K562 (cell line): ENCODE results near the gene HEXIM1. TPM values are rescaled to one million over a fixed set of nuclear protein-coding genes. Genes with fewer than 3 reads are reported as not detected.

ENCODE experiments used
- ATAC-seq: fragments of 200-7000 bp; cut with Tn5 transposase; 3 replicates; pipeline ENCODE4 v1.9.1; 2020; ENCODE audit warnings: moderate library complexity
- BruUV-seq: library from RNA; stranded (reverse); fragments of 400-500 nt; replicated peaks from 2 replicates; lab custom pipeline; 2021; lab: Mats Ljungman, UMichigan
- CTCF ChIA-PET: fragments of 300-600 bp; formaldehyde crosslinking; extraction: SDS; loops from one replicate; lab custom pipeline; 2021; ENCODE audit warnings: low intra/inter-chr PET ratio; lab: Yijun Ruan, JAX
- POLR2A ChIA-PET: fragments of 300-600, 350-650 bp; sonication (Branson Sonifier 250); formaldehyde crosslinking; extraction: SDS; loops from one replicate; lab custom pipeline; 2021; ENCODE audit warnings: antibody characterized with exemption, inconsistent platforms; lab: Yijun Ruan, JAX
- DNase-seq, 4 experiments: peaks; one replicate each; pipeline versions ENCODE4 v3.0.0 to v3.0.0-alpha.2; 2011 to 2018; ENCODE audit warnings: low spot score in 3 of 4, mixed read lengths in 3 of 4; ENCODE audit errors: extremely low read depth in 1 of 4
- FAIRE-seq: peaks from 2 replicates; lab custom pipeline; 2011; peaks lifted over from hg19 to GRCh38; lab: Jason Lieb, UNC
- H2AFZ ChIP-seq: 2 replicates; pipeline ENCODE4 v1.6.0; 2011; ENCODE audit warnings: low read depth, low read length, control low read depth, inconsistent platforms
- H3K27ac ChIP-seq: fragments of 200-600 bp; 3 replicates; pipeline ENCODE4 v1.8.0; 2011; ENCODE audit warnings: low read depth, mild to moderate bottlenecking, control low read depth, inconsistent platforms, low read length, moderate library complexity, mixed read lengths; ENCODE audit errors: extremely low read depth
- H3K27me3 ChIP-seq, 2 experiments: fragments of 300-600 bp in 1 of 2; 2 replicates in 1 of 2; 3 replicates in 1 of 2; pipeline versions ENCODE4 v1.6.0 to v1.8.0; 2011; ENCODE audit warnings: inconsistent platforms in 2 of 2, low read length in 2 of 2, mild to moderate bottlenecking in 1 of 2, mixed read lengths in 1 of 2, moderate library complexity in 1 of 2; ENCODE audit not compliant: control insufficient read depth in 2 of 2, insufficient read depth in 2 of 2
- H3K36me3 ChIP-seq: fragments of 300-600 bp; 3 replicates; pipeline ENCODE4 v1.8.0; 2011; ENCODE audit warnings: mild to moderate bottlenecking, low read length, inconsistent platforms; ENCODE audit not compliant: control insufficient read depth, insufficient read depth
- H3K4me1 ChIP-seq, 2 experiments: fragments of 200-600 bp in 1 of 2; replicated peaks in 1 of 2; 2 replicates in 1 of 2; 3 replicates in 1 of 2; pipeline versions ENCODE4 v1.5.1 to v1.8.0; 2011; ENCODE audit warnings: inconsistent platforms in 2 of 2, low read length in 2 of 2, mild to moderate bottlenecking in 1 of 2, mixed read lengths in 1 of 2, moderate library complexity in 1 of 2; ENCODE audit not compliant: control insufficient read depth in 2 of 2, insufficient read depth in 2 of 2
- H3K4me2 ChIP-seq: 2 replicates; pipeline ENCODE4 v1.6.1; 2011; ENCODE audit warnings: low read length, control low read depth, inconsistent platforms, mixed read lengths; ENCODE audit not compliant: insufficient read depth
- H3K4me3 ChIP-seq: fragments of 200-600 bp; sonication (generic), shearing (Covaris generic); 2 replicates; pipeline ENCODE4 v1.5.1; 2016; ENCODE audit warnings: control low read depth, inconsistent platforms
- H3K79me2 ChIP-seq: fragments of 200-600 bp; 3 replicates; pipeline ENCODE4 v1.8.0; 2011; ENCODE audit warnings: low read length, inconsistent platforms; ENCODE audit not compliant: control insufficient read depth, insufficient read depth
- H3K9ac ChIP-seq, 2 experiments: 2 replicates each; pipeline versions ENCODE4 v1.6.0 to v1.6.1; 2011; ENCODE audit warnings: low read depth in 2 of 2, low read length in 2 of 2, control low read depth in 1 of 2, inconsistent platforms in 1 of 2, mild to moderate bottlenecking in 1 of 2, mixed read lengths in 1 of 2; ENCODE audit not compliant: insufficient read depth in 1 of 2
- H3K9me1 ChIP-seq: one replicate; pipeline ENCODE4 v1.6.0; 2011; ENCODE audit warnings: inconsistent platforms, mild to moderate bottlenecking, low read length, moderate library complexity; ENCODE audit not compliant: control insufficient read depth, insufficient read depth
- H3K9me3 ChIP-seq: replicated peaks from 2 replicates; pipeline ENCODE4 v1.5.1; 2011; ENCODE audit warnings: low read depth, low read length, inconsistent platforms; ENCODE audit not compliant: control insufficient read depth, insufficient read depth
- H4K20me1 ChIP-seq: replicated peaks from 2 replicates; pipeline ENCODE4 v1.6.1; 2011; ENCODE audit warnings: low read length, inconsistent platforms, mixed read lengths; ENCODE audit not compliant: control insufficient read depth, insufficient read depth
- ELF1 ChIP-seq: fragments of 200-800 bp; sonication (Bioruptor generic); IDR thresholded peaks from 2 replicates; pipeline ENCODE4 v1.6.1; 2016; ENCODE audit warnings: missing genetic modification characterization, missing compliant biosample characterization
- FIP1L1 ChIP-seq: fragments of 200-400 bp; formaldehyde crosslinking; IDR thresholded peaks from 2 replicates; pipeline ENCODE4 v1.6.1; 2018; ENCODE audit warnings: mild to moderate bottlenecking, low read depth, low read length; ENCODE audit not compliant: poor library complexity, severe bottlenecking
- HSF4 ChIP-seq: fragments of 250-450 bp; sonication (Bioruptor Pico); IDR thresholded peaks from 2 replicates; pipeline ENCODE4 v2.1.2; 2022; ENCODE audit warnings: mild to moderate bottlenecking, moderate library complexity, borderline replicate concordance
- KAT7 ChIP-seq: sonication (generic); formaldehyde crosslinking; IDR thresholded peaks from 2 replicates; pipeline ENCODE4 v1.8.0; 2022; ENCODE audit warnings: missing genetic modification reagents, mild to moderate bottlenecking, borderline replicate concordance
- TCF7L2 ChIP-seq: fragments of 150-350 bp; IDR thresholded peaks from 2 replicates; pipeline ENCODE4 v1.6.1; 2016; ENCODE audit warnings: low read depth, mild to moderate bottlenecking, low read length, moderate library complexity
- ZBTB33 ChIP-seq: sonication (generic); formaldehyde crosslinking; IDR thresholded peaks from 2 replicates; pipeline ENCODE4 v1.8.1; 2023; ENCODE audit warnings: mild to moderate bottlenecking, missing genetic modification reagents
- ZNF263 ChIP-seq: sonication (generic); formaldehyde crosslinking; IDR thresholded peaks from 2 replicates; pipeline ENCODE4 v1.8.0; 2022; ENCODE audit warnings: mild to moderate bottlenecking, missing genetic modification reagents, borderline replicate concordance
- WGBS: fragments of 100-300 bp; shearing (Covaris generic); methylation state at CpG from one replicate; pipeline ENCODE4 v1.1.6; 2016; ENCODE audit warnings: low coverage, mixed read lengths; ENCODE audit not compliant: insufficient coverage; ENCODE audit errors: missing lambda C conversion rate; 5-methylcytosine and 5-hydroxymethylcytosine counted together
- in situ Hi-C: fragments of 300-500 bp; cut with MboI; formaldehyde crosslinking; loops from 4 replicates; pipeline ENCODE4 v1.15.0; 2018; ENCODE audit warnings: inconsistent platforms, mixed read lengths
- intact Hi-C: fragments of 100-400 bp; cut with micrococcal nuclease; formaldehyde crosslinking; loops from 2 replicates; pipeline ENCODE4 v1.14.2; 2022
- polyA plus RNA-seq, 8 experiments: library from polyadenylated mRNA; depleted of rRNA in 4 of 8; stranded (reverse) in 5 of 8; unstranded in 3 of 8; fragments of >200 nt; fragmentation: Nextera tagmentation in 2 of 8; fragmentation: Illumina TruSeq in 1 of 8; extraction: Ambion mirVana in 2 of 8; extraction: Trizol in 1 of 8; gene quantifications; 2 replicates each; pipeline versions ENCODE4 v1.2.1 to v1.2.3, GENCODE V29; 2011 to 2014; ENCODE audit warnings: inconsistent platforms in 1 of 8, missing spikeins in 1 of 8
- total RNA-seq, 7 experiments: library from RNA; depleted of rRNA in 6 of 7; stranded (reverse); fragments of >200 nt in 6 of 7; fragmentation: Illumina TruSeq in 2 of 7; extraction: Trizol in 2 of 7; gene quantifications; 2 replicates each; pipeline versions ENCODE4 v1.2.1 to v1.2.3, GENCODE V29; 2011 to 2021; ENCODE audit warnings: low replicate concordance in 1 of 7
- TF ChIP-seq, protein P1 (sequence below): fragments of 450-650 bp; formaldehyde crosslinking; IDR thresholded peaks from 2 replicates; pipeline ENCODE4 v1.4.0; 2022; ENCODE audit warnings: missing genetic modification characterization

Gene HEXIM1
- total and polyA plus RNA-seq, 9 of the 15 experiments (the other 6 are each of a cell fraction or from before 2014, with no cell fraction given), result 1.4 to 28.3 (median 9.1) TPM

DNA sequence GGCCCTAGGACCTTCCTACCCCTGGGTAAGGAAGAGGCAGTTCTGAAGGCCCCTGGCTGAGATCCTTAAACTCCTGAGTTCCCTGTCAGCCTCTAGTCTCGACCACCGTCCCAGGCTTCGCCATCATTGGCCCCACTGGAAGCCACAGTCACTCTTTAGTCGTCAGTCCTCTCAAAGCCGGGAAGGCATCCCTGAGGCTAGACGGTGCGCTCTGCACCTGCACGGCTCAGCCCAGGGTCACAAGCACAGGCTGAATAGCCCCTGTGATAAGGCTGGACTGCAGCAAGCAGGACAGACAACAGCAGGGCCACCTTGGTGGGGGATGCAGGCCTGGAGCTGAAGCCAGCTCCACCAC lies 3.3 kb upstream of the HEXIM1 start:
- Histone ChIP-seq H3K36me3 (no peaks in the 10 kb centered on the region), H3K9me3 (no peaks in the 10 kb centered on the region), H3K4me2 (peak overlapping the region; percentile 62; the same call in 1 of the 2 replicates), H3K27me3 (no peaks in the 10 kb centered on the region), H3K9ac (peak overlapping the region; percentile 49 to 88; a peak in 3 of 4 replicates), H2AFZ (peak overlapping the region; percentile 89; the same call in 1 of the 2 replicates), H3K79me2 (peaks cover 33% of the 10 kb centered on the region), H4K20me1 (peaks cover 5% of the 10 kb centered on the region; the same call in 1 of the 2 replicates), H3K4me3 (no peak overlapping the region), H3K27ac (peak overlapping the region; percentile 72; the same call in 2 of the 3 replicates), H3K9me1 (no peaks in the 10 kb centered on the region), H3K4me1 (peaks cover 31 to 51% of the 10 kb centered on the region in 2 experiments)
- FAIRE-seq (no peak), ATAC-seq (no peak), DNase-seq (peak in 1 of 4 experiments; percentile 31)
- in situ Hi-C loops, result no loop called here
- POLR2A ChIA-PET, result interaction anchor here (0.5 to 10.1 kb wide), 3 partner anchors 9 to 113 kb away, joined by 3 to 497 read pairs (median 6); partner anchors contain the start of genes ACBD4 and HEXIM2
- peak; percentile 1; the same call in 1 of the 2 replicates for TF ChIP-seq ZBTB33
- TF ChIP-seq, protein P1, sequence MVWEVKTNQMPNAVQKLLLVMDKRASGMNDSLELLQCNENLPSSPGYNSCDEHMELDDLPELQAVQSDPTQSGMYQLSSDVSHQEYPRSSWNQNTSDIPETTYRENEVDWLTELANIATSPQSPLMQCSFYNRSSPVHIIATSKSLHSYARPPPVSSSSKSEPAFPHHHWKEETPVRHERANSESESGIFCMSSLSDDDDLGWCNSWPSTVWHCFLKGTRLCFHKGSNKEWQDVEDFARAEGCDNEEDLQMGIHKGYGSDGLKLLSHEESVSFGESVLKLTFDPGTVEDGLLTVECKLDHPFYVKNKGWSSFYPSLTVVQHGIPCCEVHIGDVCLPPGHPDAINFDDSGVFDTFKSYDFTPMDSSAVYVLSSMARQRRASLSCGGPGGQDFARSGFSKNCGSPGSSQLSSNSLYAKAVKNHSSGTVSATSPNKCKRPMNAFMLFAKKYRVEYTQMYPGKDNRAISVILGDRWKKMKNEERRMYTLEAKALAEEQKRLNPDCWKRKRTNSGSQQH (CRISPR knock-in tag), result 0 out of 2 replicates have a peak, but pooled peaks have one; percentile 6
- TF ChIP-seq KAT7, result 0 out of 2 replicates have a peak, but pooled peaks have one; percentile 24
- TF ChIP-seq HSF4 (CRISPR knock-in tag), result no peak
- peak; percentile 2 for TF ChIP-seq FIP1L1
- TF ChIP-seq ELF1 (tag), result no peak
- TF ChIP-seq TCF7L2, result no peak
- TF ChIP-seq ZNF263 (CRISPR knock-in tag), result peak; percentile 28; the same call in 1 of the 2 replicates
- CTCF ChIA-PET, result no interaction called here
- intact Hi-C loops, result no loop called here
- WGBS, result 75% methylated on average over 8 of the region's 8 CpGs
- BruUV-seq, result no TSS peak
